Epidermal melanocyte (primary cell): ENCODE results near the gene CHI3L1.

Experiments used
- DNase-seq: peaks from one replicate; pipeline ENCODE4 v3.0.0; 2011; ENCODE audit warnings: low spot score; ENCODE audit not compliant: insufficient read length

Gene CHI3L1

DNA sequence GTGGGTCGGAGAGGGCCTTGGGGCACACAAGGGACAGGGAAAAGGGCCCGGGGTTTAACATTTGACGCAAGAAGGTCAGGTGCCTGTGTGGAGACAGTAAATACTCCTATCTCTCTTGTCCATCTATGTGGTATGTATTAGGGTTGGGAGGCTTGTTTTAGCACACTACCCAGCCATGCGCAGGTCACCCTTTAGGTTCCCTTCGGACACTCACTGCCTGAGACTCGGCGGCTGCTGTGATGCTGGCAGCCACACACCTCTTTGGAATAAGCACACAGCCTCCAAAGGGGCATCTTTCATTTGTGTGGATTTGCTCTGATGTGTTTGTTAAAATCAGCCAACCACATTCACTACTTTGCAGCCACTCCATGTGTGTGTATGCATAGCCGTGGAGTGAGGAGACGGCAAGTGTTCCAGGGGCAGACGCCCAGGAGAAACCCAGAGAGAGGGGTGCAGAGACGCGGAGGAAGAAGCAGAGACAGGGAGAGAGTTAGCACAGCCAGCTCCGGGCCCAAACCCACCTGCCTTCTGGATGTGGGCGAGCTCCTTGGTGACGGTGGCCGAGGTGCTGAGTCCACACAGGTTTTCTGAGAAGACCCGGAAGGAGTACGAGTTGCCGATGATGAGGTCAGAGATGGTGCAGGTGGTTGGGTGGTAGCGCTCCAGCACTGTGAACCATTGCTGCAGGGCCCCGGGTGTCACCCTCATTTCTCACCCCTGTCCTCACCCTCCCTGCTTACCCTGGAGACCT is 16.6 kb downstream of the CHI3L1 start:
- no peak for DNase-seq

DNA sequence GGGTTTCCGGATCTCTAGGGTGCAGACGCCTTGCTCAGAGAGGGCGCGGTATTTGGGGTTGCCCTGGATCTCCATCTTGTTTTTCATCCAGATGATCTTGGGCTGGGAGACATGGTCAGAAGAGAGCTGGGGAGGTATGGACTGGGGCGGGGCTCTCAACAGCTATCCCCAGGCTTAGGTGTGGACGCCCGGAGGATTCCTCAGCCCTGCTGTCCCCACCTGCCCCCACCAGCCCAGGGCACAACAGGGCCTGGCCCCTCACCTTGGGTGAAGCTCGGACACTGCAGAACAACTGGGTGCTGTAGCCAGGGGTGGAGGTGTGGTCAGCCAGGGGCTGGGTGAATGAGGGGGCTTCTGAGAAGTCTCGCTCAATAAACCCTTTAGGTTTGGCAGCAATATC is 17.5 kb downstream of the CHI3L1 start:
- no peak for DNase-seq

DNA sequence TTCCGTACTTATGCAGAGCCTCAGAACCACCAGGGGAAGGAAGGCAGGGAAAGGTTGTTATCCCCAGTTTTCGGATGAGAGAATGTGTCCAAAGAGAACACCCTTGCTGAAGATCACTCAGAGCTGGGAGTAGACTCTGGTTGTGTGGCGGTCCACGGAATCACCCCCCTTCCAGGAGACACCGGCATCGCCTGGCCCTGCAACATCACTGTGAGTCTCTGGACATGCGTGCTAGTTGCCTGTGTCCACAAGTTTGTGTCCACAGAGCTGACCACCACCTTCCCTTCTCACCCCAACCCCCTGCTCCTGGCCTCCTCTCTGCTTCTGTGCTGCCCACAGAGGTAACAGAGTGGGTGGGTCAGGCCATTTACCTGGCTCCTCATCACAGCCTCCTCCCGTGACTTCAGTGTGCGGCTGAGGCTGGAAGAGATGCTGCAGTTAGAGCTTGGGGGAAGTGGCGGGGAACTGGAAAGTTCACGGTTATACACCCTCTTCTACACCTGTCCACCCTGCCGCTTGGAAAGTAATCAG is 18.2 kb downstream of the CHI3L1 start:
- DNase-seq, result no peak

DNA sequence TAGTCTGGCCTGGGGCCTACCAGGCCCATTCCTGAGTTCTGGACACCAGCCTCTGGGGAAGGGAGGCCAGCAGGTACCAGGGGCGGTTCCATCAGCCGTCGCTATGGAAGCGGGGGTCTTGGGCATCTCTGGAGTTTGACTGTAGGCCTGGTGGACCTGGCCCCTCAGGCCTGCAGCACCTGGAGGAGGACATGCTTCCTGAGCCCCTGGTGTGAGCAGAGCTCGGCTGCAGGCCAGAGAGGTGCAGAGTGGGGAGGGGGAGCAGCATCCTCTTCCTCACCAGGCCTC is 18.6 kb downstream of the CHI3L1 start:
- DNase-seq, result no peak

DNA sequence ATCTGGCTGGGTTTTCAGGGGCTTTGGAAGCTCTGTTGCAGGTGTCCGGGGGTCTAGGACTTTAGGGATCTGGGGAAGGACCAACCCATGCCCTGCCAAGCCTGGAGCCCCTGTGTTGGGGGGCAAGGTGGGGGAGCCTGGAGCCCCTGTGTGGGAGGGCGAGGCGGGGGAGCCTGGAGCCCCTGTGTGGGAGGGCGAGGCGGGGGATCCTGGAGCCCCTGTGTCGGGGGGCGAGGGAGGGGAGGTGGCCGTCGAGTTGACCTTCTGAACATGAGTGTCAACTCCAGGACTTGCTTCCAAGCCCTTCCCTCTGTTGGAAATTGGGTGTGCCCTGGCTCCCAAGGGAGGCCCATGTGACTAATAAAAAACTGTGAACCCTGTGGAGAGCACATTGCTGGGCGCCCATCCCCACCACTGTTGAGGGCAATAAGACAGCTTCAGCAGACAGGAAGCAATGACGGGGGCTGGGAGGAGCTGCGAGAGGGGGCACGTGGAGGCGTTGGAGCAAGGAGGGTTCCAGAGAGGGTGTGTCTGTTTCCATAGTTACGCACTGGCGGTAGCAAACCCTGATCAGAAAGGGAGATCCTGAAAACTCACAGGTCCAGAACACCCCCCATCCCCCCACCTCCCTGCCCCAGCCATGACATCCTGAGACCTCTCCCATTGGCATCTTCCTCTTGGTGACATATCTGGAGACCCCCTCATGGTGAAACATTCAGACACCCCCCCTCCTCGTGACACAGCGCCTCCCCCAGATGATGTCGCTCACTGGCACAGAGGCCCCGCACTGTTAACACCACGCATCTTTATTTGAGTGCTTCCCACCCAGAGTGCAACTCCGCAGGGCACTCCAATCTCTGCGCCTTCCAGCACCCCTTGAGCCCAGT is 19.2 kb downstream of the CHI3L1 start:
- no peak for DNase-seq

DNA sequence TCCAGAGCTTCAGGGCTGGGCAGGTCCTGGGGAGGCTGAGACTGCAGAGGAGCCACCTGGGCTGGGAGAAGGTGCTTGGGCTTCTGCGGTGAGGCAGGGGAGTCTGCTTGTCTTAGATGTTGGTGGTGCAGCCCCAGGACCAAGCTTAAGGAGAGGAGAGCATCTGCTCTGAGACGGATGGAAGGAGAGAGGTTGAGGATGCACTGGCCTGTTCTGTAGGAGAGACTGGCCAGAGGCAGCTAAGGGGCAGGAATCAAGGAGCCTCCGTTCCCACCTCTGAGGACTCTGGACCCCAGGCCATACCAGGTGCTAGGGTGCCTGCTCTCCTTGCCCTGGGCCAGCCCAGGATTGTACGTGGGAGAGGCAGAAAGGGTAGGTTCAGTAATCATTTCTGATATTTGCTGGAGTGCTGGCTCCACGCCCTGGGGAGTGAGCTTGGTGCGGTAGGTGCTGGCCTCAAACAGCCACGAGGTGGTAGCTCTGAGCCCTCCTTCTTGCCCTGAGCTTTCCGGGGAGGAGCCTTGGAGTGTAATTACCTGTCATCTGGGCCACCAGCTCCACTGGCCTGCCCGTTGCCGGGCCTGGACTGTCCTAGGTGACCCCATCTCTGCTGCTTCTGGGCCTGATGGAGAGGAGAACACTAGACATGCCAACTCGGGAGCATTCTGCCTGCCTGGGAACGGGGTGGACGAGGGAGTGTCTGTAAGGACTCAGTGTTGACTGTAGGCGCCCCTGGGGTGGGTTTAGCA is 20.1 kb downstream of the CHI3L1 start:
- DNase-seq, result no peak

DNA sequence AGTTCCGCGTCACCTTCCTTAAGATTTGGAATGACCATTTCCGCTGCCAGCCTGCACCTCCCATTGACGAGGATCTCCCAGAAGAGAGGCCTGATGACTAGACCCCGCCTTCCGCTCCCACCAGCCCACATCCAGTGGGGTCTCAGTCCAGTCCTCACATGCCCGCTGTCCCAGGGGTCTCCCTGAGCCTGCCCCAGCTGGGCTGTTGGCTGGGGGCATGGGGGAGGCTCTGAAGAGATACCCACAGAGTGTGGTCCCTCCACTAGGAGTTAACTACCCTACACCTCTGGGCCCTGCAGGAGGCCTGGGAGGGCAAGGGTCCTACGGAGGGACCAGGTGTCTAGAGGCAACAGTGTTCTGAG is 20.7 kb downstream of the CHI3L1 start:
- no peak for DNase-seq

DNA sequence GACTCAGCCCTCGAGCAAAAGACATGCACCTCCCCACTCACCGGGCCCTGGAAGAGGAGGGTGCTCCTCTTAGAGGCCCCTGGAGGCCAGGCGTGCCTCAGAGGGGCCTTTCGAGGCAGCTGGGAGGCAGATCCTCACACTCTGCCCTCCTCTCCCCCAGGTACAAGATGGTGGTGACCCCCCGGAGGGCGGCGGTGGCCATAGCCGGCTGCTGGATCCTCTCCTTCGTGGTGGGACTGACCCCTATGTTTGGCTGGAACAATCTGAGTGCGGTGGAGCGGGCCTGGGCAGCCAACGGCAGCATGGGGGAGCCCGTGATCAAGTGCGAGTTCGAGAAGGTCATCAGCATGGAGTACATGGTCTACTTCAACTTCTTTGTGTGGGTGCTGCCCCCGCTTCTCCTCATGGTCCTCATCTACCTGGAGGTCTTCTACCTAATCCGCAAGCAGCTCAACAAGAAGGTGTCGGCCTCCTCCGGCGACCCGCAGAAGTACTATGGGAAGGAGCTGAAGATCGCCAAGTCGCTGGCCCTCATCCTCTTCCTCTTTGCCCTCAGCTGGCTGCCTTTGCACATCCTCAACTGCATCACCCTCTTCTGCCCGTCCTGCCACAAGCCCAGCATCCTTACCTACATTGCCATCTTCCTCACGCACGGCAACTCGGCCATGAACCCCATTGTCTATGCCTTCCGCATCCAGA is 21.3 kb downstream of the CHI3L1 start:
- no peak for DNase-seq

DNA sequence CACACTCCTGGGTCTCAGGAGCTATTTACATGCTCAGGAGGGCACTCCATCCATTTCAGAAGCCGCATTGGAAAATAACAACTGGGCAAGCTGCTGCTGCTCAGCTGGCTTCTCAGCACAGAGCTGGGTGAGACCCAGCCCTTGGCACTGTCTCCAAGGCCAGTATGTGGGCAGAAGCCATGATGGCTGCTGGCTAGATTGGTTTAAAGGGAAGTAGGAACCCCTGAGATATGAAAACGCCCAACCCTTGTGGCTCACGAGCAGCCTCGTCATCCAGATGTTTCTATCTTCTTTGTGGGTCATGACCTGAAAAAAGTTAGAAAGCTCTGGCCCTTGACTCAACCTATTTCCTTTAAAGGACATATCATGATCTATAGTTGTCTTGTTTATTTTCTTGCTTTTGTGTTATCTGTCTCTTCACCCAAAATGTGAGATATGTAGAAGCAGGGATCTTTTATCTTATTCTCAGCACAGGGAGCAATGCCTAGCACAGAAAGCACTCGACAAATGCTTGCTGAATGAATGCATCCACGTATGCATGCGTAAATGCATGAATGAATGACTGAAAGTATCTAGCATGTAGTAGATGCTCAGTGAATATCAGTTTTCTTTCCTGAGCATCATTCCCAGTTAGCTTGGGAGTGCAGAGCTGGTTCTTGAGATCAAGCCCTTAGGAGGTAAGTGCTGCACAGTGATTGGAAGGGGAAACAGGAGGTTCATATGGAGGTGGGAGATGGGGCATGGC is 22.4 kb downstream of the CHI3L1 start:
- DNase-seq, result no peak

DNA sequence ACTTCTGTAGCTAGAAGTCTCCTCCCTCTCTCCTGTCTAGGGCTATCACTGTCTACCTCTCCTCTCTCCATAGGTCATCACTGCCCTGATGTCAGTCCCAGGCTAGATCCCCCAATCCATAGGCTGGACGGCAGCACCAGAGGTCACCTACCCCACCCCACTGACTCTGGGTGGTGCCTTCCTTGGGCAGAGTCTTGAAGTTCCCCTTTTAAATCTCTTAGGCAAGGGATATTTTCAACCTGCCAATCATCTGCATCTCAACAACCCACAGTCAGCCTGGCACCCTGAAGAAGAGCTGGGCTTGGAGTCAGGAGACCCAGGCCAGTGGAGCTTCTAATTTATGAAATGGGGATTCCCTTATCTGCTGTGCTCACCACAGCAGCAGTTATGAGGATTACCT is 24.1 kb downstream of the CHI3L1 start:
- DNase-seq, result no peak

DNA sequence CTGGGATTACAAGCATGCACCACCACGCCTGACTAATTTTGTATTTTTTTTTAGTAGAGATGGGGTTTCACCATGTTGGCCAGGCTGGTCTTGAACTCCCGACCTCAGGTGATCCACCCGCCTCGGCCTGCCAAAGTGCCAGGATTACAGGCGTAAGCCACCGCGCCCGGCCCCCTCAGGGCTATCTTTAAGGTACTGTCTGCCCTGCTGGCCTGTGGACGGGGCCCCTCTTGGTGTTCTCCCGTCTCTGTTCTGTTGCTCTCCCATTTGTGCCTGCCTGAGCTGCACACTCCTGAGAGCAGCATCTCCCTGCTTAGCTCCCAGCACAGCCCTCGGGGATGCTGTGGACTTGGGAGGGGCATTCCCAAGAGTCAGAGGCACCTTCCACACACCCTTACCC is 24.8 kb downstream of the CHI3L1 start:
- no peak for DNase-seq

DNA sequence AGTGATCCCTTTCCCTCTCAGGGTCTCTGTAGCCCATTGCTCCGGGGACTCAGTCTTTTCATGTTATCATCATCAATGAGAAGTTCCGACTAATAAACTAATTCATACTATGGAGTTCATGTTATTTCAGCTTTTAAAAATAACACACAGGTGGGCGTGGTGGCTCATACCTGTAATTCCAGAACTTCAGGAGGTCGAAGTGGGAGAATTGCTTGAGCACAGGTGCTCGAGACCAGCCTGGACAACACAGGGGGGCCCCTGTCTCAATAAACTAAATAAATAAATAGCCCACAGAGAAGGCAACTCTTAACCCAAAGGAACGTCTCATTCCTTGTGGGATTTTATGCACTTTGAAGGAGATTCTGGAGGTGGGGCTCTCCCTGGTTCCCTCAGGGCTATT is 25.3 kb downstream of the CHI3L1 start:
- DNase-seq, result no peak

DNA sequence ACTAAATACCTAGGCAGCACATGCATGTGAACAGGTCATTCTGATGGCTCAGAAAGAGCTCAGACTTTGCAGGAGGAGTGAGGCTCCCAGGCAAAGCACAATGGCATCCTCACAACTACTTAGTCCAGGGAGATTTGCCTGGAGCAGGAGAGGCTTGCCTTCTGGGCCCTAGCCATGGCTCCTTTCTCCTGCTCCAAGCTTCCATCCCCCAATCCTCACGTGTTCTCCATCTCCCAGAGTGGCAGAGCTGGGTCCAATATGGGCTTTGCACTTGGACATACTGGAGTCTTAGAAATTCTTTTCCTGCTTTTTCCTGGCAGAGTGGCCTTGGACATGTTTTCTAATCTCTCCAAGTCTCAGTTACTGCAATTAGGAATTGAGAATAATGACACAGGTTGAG is 26.7 kb downstream of the CHI3L1 start:
- DNase-seq, result no peak

DNA sequence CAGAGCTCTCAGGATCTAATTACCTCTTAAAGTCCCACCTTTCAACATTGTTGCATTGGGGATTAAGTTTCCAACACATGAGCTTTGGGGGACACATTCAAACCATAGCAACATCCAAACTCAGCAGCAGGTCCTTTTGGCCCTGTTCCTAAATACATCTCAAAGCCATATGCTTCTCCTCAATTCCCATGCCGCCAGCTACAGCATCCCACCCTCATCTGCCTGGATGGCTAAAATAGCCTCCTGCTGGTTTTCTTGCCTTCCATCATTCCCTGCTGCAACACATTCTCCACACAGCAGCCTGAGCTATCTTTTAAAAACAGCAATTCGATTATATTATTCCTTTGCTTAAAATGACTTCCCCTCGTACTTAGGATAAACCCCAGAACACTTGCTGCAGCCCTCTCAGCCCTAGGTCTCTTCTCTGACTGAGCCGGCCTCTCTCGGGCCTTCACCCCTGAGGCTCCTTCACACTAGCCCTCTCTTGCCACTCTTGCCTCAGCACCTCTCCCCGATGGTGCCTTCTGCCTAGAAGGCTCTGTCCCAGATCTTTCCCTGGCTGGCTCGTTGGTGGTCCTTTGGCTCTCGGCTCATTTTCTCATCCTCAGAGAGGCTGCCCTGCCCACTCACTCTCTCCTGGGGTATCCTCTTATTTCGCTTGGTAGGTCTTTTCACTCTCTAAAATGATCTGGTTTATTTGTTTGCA is 27.4 kb downstream of the CHI3L1 start:
- DNase-seq, result no peak

DNA sequence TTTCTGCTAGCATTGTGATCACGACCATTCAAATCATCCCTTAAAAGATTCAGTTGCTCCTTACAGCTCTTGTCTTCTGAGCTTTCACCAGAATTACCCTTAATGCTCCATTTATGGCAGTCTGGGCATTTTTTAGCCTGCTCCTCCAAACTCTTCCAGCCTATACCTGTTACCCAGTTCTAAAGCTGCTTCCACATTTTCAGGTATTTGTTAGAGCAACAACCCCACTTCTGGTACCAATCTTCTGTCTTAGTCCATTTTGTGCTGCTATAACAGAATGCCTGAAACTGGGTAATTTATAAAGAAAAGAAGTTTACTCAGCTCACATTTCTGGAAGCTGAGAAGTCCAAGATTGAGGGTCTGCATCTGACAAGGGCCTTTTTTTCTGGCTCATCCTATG is 28.1 kb downstream of the CHI3L1 start:
- DNase-seq, result no peak

DNA sequence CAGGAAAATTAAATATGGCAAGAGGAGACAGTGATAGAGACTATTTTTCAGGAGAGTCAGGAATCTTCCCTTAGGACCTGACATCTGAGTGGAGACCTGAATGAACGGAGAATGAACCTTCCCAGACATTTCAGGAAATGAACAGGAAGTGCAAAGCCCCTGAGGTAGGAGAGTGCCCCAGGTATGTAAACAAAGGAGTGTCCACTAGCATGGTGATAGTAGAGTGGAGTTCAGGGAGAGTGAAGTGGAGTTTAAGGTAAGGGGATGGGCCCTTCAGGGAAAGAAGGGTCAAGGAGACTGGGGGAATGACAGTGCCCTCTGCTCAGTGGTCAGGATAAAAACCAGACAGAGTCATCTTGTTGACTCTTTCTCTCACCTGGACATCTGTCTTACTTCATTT is 30.2 kb downstream of the CHI3L1 start:
- no peak for DNase-seq

DNA sequence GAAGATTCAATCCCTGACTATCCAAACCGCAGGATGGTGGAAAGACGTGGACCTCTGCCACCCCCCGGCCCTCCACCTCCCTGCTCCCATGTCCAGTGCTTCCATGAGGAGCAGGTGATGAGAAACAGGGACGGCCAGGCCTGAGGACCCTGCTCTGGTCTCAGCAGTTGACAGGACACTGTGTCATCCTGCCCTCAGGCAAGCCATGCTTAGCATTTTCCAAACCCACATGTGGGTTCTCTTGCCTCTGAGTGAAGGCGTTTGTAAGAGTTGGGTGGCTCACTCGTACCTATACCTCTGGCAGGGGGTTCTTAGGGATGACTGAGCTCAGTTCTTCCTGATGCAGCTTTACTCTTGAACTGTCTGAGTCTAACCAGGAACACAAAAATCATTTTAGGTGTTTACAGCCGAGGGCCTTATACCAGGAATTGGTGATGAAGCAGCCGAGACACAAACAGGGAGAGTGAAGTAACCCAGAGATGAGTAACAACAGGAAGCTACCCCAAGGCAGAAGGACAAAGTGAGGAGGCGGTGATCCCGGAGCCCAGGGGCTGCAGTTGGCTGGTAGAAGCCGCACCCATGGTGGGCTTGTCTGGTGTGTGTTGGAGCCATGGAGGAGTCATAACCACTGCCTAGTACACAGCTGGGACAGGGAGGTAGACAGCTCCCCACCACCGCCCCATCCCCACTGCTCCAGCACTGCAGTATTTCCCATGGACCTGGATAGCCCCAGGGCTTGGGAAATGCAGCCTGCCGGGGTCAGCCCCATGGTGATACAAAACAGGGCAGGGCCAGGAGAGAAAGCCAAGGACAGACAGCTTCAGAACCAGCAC is 32.3 kb downstream of the CHI3L1 start:
- no peak for DNase-seq

DNA sequence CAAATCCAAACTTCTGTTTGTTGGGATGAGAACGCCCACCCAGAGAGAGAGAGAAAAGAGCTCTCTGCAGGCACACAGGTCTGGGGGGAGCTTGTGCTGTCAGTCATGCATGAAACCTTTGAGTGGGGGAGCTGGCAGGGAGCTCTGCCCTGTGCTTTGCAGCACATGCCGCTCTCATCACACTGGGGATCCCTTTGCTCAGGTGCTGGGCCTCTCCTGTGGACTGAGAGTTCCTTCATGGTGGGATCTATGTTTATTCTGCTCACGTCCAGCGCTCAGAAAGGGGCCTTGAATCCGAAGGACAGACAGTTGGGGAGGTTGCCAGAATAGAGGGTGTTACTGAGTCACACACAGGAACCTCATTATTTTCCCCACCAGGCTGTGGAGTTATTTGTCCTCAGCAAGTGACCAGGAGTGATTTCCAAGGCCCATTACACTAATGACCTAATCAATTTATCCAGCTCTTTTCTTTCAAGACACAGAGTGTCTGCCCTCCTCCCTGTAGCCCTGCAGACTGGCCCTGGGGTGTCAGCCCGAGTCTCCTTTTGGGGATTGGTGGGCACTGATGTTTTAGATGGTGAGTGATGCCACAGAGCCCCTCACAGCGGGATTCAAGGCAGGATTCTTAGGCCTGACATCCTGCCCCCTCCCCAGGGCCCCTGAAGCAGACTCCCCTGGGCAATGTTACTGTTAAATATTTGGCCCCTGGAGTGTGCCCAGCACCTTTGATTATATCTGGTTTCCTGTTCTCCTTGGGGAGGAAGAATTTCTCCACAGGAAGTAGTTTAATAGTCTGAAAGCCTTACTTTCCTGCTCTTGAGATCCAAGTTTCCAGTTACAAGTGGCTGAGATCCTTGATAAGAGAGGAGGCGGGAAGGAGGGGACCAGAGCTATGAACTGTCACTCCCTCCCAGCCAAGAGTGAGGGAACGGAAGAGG is 33.2 kb downstream of the CHI3L1 start:
- DNase-seq, result no peak
